ENCODE measurements around the gene PAFAH2. TPM values are rescaled to one million over a fixed set of nuclear protein-coding genes. Genes with fewer than 3 reads are reported as not detected.

PAFAH2 gene
- total RNA-seq, 2 donors from 2014 or later, result 11.6 to 13.3 TPM

DNA sequence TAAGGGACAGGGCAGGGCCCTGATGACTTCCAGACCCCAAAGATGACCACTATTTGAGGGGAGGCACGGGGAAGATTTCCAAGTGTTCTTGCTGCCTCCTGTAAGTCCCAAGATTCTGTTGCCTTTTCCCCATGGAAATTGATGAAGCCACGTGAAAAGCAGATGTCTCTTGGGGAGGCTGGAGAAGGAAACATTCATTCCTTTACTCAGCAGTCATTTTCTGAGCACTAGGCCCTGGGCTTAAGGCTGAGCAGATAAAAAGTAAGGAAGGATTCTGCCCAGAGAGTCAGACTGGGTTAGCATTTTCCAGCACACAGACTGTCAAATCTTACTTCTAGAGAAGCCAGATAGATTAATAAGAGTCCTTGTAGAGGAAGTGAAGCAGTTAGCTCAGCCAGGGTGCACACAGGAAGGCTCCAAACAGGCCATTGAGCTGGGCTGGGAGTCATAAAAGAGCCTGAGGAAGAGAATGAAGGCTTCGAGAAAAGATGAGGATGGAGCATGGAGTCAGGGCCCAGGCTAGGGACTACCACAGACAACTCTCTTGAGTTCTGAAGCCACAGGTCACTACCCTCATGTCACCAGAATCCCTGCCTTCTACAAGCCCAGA is 33.9 kb upstream of the PAFAH2 start:
- TF ChIP-seq, protein P1, sequence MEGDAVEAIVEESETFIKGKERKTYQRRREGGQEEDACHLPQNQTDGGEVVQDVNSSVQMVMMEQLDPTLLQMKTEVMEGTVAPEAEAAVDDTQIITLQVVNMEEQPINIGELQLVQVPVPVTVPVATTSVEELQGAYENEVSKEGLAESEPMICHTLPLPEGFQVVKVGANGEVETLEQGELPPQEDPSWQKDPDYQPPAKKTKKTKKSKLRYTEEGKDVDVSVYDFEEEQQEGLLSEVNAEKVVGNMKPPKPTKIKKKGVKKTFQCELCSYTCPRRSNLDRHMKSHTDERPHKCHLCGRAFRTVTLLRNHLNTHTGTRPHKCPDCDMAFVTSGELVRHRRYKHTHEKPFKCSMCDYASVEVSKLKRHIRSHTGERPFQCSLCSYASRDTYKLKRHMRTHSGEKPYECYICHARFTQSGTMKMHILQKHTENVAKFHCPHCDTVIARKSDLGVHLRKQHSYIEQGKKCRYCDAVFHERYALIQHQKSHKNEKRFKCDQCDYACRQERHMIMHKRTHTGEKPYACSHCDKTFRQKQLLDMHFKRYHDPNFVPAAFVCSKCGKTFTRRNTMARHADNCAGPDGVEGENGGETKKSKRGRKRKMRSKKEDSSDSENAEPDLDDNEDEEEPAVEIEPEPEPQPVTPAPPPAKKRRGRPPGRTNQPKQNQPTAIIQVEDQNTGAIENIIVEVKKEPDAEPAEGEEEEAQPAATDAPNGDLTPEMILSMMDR (conservative IDR thresholded peaks at IDR 0.05), result no peak
- Mint-ChIP-seq H3K27ac (no peak overlapping the region), H3K4me1 (peaks cover 9% of the 10 kb centered on the region), H3K27me3 (ENCODE audit: insufficient read depth) (peaks cover 42% of the 10 kb centered on the region), H3K9me3 (no peaks in the 10 kb centered on the region), H3K4me3 (no peak overlapping the region), H3K36me3 (ENCODE audit: low read depth) (no peaks in the 10 kb centered on the region)
- no peak overlapping the region for H3K27ac ChIP-seq (ENCODE audit: low read depth, low read length)
- DNase-seq, result no peak
- no peaks in the 10 kb centered on the region for H3K4me1 ChIP-seq (ENCODE audit: control insufficient read depth, insufficient read depth, low read length)
- H3K9me3 ChIP-seq (ENCODE audit: control insufficient read depth, low read length), result no peaks in the 10 kb centered on the region
- 78 to 90% methylated on average over 2 to 3 of the region's 3 CpGs for WGBS, 2 experiments (ENCODE audit: insufficient coverage in 1 of 2, insufficient read length in 1 of 2)
- no peak overlapping the region for H3K9ac ChIP-seq (ENCODE audit: extremely low read depth, low read length, poor library complexity, severe bottlenecking)
- H3K4me3 ChIP-seq (ENCODE audit: low read length), result no peak overlapping the region
- H3K36me3 ChIP-seq (ENCODE audit: control insufficient read depth, insufficient read depth, low read length), result no peaks in the 10 kb centered on the region
- H3K27me3 ChIP-seq (ENCODE audit: control insufficient read depth, insufficient read depth, low read length, poor library complexity, severe bottlenecking), result peaks cover 27% of the 10 kb centered on the region

DNA sequence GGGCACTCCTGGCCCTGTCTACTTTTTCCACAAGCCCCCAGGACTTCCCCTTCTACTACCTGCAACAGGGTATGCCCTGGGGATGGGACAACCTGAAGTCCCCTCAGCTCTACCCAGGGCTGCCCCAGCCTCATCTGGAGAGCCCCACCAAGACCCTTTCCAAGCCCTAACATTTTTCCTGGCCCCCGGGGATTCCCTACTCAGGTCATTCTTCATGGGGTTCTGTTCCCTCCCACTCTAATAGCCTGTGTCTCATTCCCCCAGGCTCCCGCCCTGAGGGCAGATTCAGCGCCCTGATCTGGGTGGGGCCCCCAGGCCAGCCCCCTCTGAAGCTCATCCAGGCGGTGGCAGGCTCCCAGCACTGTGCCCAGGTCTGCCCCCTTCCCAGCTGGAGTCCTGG is 33.3 kb upstream of the PAFAH2 start:
- Histone ChIP-seq H3K4me1 (ENCODE audit: control insufficient read depth, insufficient read depth, low read length) (no peaks in the 10 kb centered on the region), H3K9ac (ENCODE audit: extremely low read depth, low read length, poor library complexity, severe bottlenecking) (no peak overlapping the region), H3K27me3 (ENCODE audit: control insufficient read depth, insufficient read depth, low read length, poor library complexity, severe bottlenecking) (peaks cover 22% of the 10 kb centered on the region), H3K27ac (ENCODE audit: low read depth, low read length) (no peak overlapping the region), H3K4me3 (ENCODE audit: low read length) (no peak overlapping the region), H3K9me3 (ENCODE audit: control insufficient read depth, low read length) (no peaks in the 10 kb centered on the region), H3K36me3 (ENCODE audit: control insufficient read depth, insufficient read depth, low read length) (no peaks in the 10 kb centered on the region)
- DNase-seq, result no peak
- H3K4me1 Mint-ChIP-seq, result peaks cover 9% of the 10 kb centered on the region
- no peaks in the 10 kb centered on the region for H3K9me3 Mint-ChIP-seq
- H3K27ac Mint-ChIP-seq, result no peak overlapping the region
- peaks cover 37% of the 10 kb centered on the region for H3K27me3 Mint-ChIP-seq (ENCODE audit: insufficient read depth)
- H3K4me3 Mint-ChIP-seq, result no peak overlapping the region
- no peaks in the 10 kb centered on the region for H3K36me3 Mint-ChIP-seq (ENCODE audit: low read depth)
- WGBS, 2 experiments (ENCODE audit: insufficient coverage in 1 of 2, insufficient read length in 1 of 2), result 88 to 100% methylated on average over 2 to 4 of the region's 4 CpGs
- TF ChIP-seq, protein P1 (conservative IDR thresholded peaks at IDR 0.05), result no peak

DNA sequence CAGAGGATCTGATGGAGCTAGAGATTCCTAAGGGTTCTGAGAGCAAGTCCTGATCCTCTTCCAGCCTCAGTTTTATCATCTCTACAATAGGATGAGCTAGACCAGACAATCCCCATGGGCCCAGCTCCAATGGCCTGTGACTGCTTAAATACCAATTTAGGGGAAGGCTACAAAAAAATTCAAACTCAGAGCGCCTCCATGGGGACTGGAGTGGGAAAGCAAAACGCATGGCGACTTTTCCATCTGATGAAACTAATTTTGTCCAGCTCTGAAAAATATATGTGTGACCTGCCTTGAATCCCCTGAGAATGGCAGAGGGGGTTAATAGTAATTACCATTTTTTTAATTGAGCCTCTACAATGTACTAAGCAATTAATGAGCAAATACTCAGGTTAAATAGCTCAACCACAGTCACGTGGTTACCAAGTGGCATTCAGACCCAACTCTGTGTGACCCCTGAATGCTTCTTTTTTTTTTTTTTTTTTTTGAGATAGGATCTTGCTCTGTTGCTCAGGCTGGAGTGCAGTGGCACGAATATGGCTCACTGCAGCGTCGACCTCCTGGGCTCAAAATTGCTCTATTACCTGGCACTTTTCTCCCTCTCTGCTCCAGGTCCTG is 32.1 kb upstream of the PAFAH2 start:
- no peaks in the 10 kb centered on the region for H3K36me3 Mint-ChIP-seq (ENCODE audit: low read depth)
- no peak for DNase-seq

More for the DNA sequence above, 32.1 kb upstream of the PAFAH2 start:
- H3K4me1 Mint-ChIP-seq, result peaks cover 7% of the 10 kb centered on the region
- Histone ChIP-seq H3K9ac (ENCODE audit: extremely low read depth, low read length, poor library complexity, severe bottlenecking) (no peak overlapping the region), H3K27me3 (ENCODE audit: control insufficient read depth, insufficient read depth, low read length, poor library complexity, severe bottlenecking) (peaks cover 21% of the 10 kb centered on the region), H3K27ac (ENCODE audit: low read depth, low read length) (no peak overlapping the region), H3K4me3 (ENCODE audit: low read length) (no peak overlapping the region), H3K9me3 (ENCODE audit: control insufficient read depth, low read length) (no peaks in the 10 kb centered on the region), H3K36me3 (ENCODE audit: control insufficient read depth, insufficient read depth, low read length) (no peaks in the 10 kb centered on the region), H3K4me1 (ENCODE audit: control insufficient read depth, insufficient read depth, low read length) (no peaks in the 10 kb centered on the region)
- TF ChIP-seq, protein P1 (conservative IDR thresholded peaks at IDR 0.05), result peak; percentile 60
- H3K27ac Mint-ChIP-seq, result no peak overlapping the region
- peaks cover 34% of the 10 kb centered on the region for H3K27me3 Mint-ChIP-seq (ENCODE audit: insufficient read depth)
- no peak overlapping the region for H3K4me3 Mint-ChIP-seq
- H3K9me3 Mint-ChIP-seq, result no peaks in the 10 kb centered on the region
- WGBS, 2 experiments (ENCODE audit: insufficient coverage in 1 of 2, insufficient read length in 1 of 2), result 80 to 84% methylated on average over 7 of the region's 7 CpGs

Measured in endodermal cell (in vitro differentiated cells).